K562 (cell line): ENCODE results near the gene AKNAD1. TPM values are rescaled to one million over a fixed set of nuclear protein-coding genes. Genes with fewer than 3 reads are reported as not detected.

Experiments used
- ATAC-seq: fragments of 200-7000 bp; cut with Tn5 transposase; 3 replicates; pipeline ENCODE4 v1.9.1; 2020; ENCODE audit warnings: moderate library complexity
- BruUV-seq: library from RNA; stranded (reverse); fragments of 400-500 nt; replicated peaks from 2 replicates; lab custom pipeline; 2021; lab: Mats Ljungman, UMichigan
- CTCF ChIA-PET: fragments of 300-600 bp; formaldehyde crosslinking; extraction: SDS; loops from one replicate; lab custom pipeline; 2021; ENCODE audit warnings: low intra/inter-chr PET ratio; lab: Yijun Ruan, JAX
- POLR2A ChIA-PET: fragments of 300-600, 350-650 bp; sonication (Branson Sonifier 250); formaldehyde crosslinking; extraction: SDS; loops from one replicate; lab custom pipeline; 2021; ENCODE audit warnings: antibody characterized with exemption, inconsistent platforms; lab: Yijun Ruan, JAX
- DNase-seq, 4 experiments: peaks; one replicate each; pipeline versions ENCODE4 v3.0.0 to v3.0.0-alpha.2; 2011 to 2018; ENCODE audit warnings: low spot score in 3 of 4, mixed read lengths in 3 of 4; ENCODE audit errors: extremely low read depth in 1 of 4
- FAIRE-seq: peaks from 2 replicates; lab custom pipeline; 2011; peaks lifted over from hg19 to GRCh38; lab: Jason Lieb, UNC
- H2AFZ ChIP-seq: 2 replicates; pipeline ENCODE4 v1.6.0; 2011; ENCODE audit warnings: low read depth, low read length, control low read depth, inconsistent platforms
- H3K27ac ChIP-seq: fragments of 200-600 bp; 3 replicates; pipeline ENCODE4 v1.8.0; 2011; ENCODE audit warnings: low read depth, mild to moderate bottlenecking, control low read depth, inconsistent platforms, low read length, moderate library complexity, mixed read lengths; ENCODE audit errors: extremely low read depth
- H3K27me3 ChIP-seq, 2 experiments: fragments of 300-600 bp in 1 of 2; 2 replicates in 1 of 2; 3 replicates in 1 of 2; pipeline versions ENCODE4 v1.6.0 to v1.8.0; 2011; ENCODE audit warnings: inconsistent platforms in 2 of 2, low read length in 2 of 2, mild to moderate bottlenecking in 1 of 2, mixed read lengths in 1 of 2, moderate library complexity in 1 of 2; ENCODE audit not compliant: control insufficient read depth in 2 of 2, insufficient read depth in 2 of 2
- H3K36me3 ChIP-seq: fragments of 300-600 bp; 3 replicates; pipeline ENCODE4 v1.8.0; 2011; ENCODE audit warnings: mild to moderate bottlenecking, low read length, inconsistent platforms; ENCODE audit not compliant: control insufficient read depth, insufficient read depth
- H3K4me1 ChIP-seq, 2 experiments: fragments of 200-600 bp in 1 of 2; replicated peaks in 1 of 2; 2 replicates in 1 of 2; 3 replicates in 1 of 2; pipeline versions ENCODE4 v1.5.1 to v1.8.0; 2011; ENCODE audit warnings: inconsistent platforms in 2 of 2, low read length in 2 of 2, mild to moderate bottlenecking in 1 of 2, mixed read lengths in 1 of 2, moderate library complexity in 1 of 2; ENCODE audit not compliant: control insufficient read depth in 2 of 2, insufficient read depth in 2 of 2
- H3K4me2 ChIP-seq: 2 replicates; pipeline ENCODE4 v1.6.1; 2011; ENCODE audit warnings: low read length, control low read depth, inconsistent platforms, mixed read lengths; ENCODE audit not compliant: insufficient read depth
- H3K4me3 ChIP-seq: fragments of 200-600 bp; sonication (generic), shearing (Covaris generic); 2 replicates; pipeline ENCODE4 v1.5.1; 2016; ENCODE audit warnings: control low read depth, inconsistent platforms
- H3K79me2 ChIP-seq: fragments of 200-600 bp; 3 replicates; pipeline ENCODE4 v1.8.0; 2011; ENCODE audit warnings: low read length, inconsistent platforms; ENCODE audit not compliant: control insufficient read depth, insufficient read depth
- H3K9ac ChIP-seq, 2 experiments: 2 replicates each; pipeline versions ENCODE4 v1.6.0 to v1.6.1; 2011; ENCODE audit warnings: low read depth in 2 of 2, low read length in 2 of 2, control low read depth in 1 of 2, inconsistent platforms in 1 of 2, mild to moderate bottlenecking in 1 of 2, mixed read lengths in 1 of 2; ENCODE audit not compliant: insufficient read depth in 1 of 2
- H3K9me1 ChIP-seq: one replicate; pipeline ENCODE4 v1.6.0; 2011; ENCODE audit warnings: inconsistent platforms, mild to moderate bottlenecking, low read length, moderate library complexity; ENCODE audit not compliant: control insufficient read depth, insufficient read depth
- H3K9me3 ChIP-seq: replicated peaks from 2 replicates; pipeline ENCODE4 v1.5.1; 2011; ENCODE audit warnings: low read depth, low read length, inconsistent platforms; ENCODE audit not compliant: control insufficient read depth, insufficient read depth
- H4K20me1 ChIP-seq: replicated peaks from 2 replicates; pipeline ENCODE4 v1.6.1; 2011; ENCODE audit warnings: low read length, inconsistent platforms, mixed read lengths; ENCODE audit not compliant: control insufficient read depth, insufficient read depth
- ELK1 ChIP-seq: sonication (generic); formaldehyde crosslinking; IDR thresholded peaks from 2 replicates; pipeline ENCODE4 v1.8.1; 2022; ENCODE audit warnings: missing genetic modification reagents
- TAF1 ChIP-seq: IDR thresholded peaks from 2 replicates; pipeline ENCODE4 v1.6.1; 2011; ENCODE audit warnings: mild to moderate bottlenecking, low read length, moderate library complexity; ENCODE audit not compliant: insufficient read depth, control insufficient read depth, severe bottlenecking; ENCODE audit errors: extremely low read depth
- TAF7 ChIP-seq: fragments of 450-650 bp; IDR thresholded peaks from 2 replicates; pipeline ENCODE4 v1.6.1; 2016; ENCODE audit warnings: missing genetic modification characterization, missing compliant biosample characterization
- ZFP1 ChIP-seq: fragments of 450-650 bp; formaldehyde crosslinking; IDR thresholded peaks from 2 replicates; pipeline ENCODE4 v1.4.0; 2020; ENCODE audit warnings: mild to moderate bottlenecking, mixed read lengths
- WGBS: fragments of 100-300 bp; shearing (Covaris generic); methylation state at CpG from one replicate; pipeline ENCODE4 v1.1.6; 2016; ENCODE audit warnings: low coverage, mixed read lengths; ENCODE audit not compliant: insufficient coverage; ENCODE audit errors: missing lambda C conversion rate; 5-methylcytosine and 5-hydroxymethylcytosine counted together
- in situ Hi-C: fragments of 300-500 bp; cut with MboI; formaldehyde crosslinking; loops from 4 replicates; pipeline ENCODE4 v1.15.0; 2018; ENCODE audit warnings: inconsistent platforms, mixed read lengths
- intact Hi-C: fragments of 100-400 bp; cut with micrococcal nuclease; formaldehyde crosslinking; loops from 2 replicates; pipeline ENCODE4 v1.14.2; 2022
- polyA plus RNA-seq, 8 experiments: library from polyadenylated mRNA; depleted of rRNA in 4 of 8; stranded (reverse) in 5 of 8; unstranded in 3 of 8; fragments of >200 nt; fragmentation: Nextera tagmentation in 2 of 8; fragmentation: Illumina TruSeq in 1 of 8; extraction: Ambion mirVana in 2 of 8; extraction: Trizol in 1 of 8; gene quantifications; 2 replicates each; pipeline versions ENCODE4 v1.2.1 to v1.2.3, GENCODE V29; 2011 to 2014; ENCODE audit warnings: inconsistent platforms in 1 of 8, missing spikeins in 1 of 8
- total RNA-seq, 7 experiments: library from RNA; depleted of rRNA in 6 of 7; stranded (reverse); fragments of >200 nt in 6 of 7; fragmentation: Illumina TruSeq in 2 of 7; extraction: Trizol in 2 of 7; gene quantifications; 2 replicates each; pipeline versions ENCODE4 v1.2.1 to v1.2.3, GENCODE V29; 2011 to 2021; ENCODE audit warnings: low replicate concordance in 1 of 7

Gene AKNAD1
- total and polyA plus RNA-seq, 9 of the 15 experiments (the other 6 are each of a cell fraction or from before 2014, with no cell fraction given): 0.13 to 0.30 TPM; not detected in 7

- no peak for ATAC-seq
Measured at GRCh38 chr1:108852221-108852975, 4.5 kb downstream of the AKNAD1 start.

More at GRCh38 chr1:108852221-108852975, 4.5 kb downstream of the AKNAD1 start:
- intact Hi-C loops (no loop called here), in situ Hi-C loops (no loop called here)
- Histone ChIP-seq H3K9me3 (no peaks in the 10 kb centered on the region), H2AFZ (no peak overlapping the region), H3K4me2 (no peak overlapping the region), H3K4me1 (no peaks in the 10 kb centered on the region), H3K27me3 (peaks cover 11 to 16% of the 10 kb centered on the region in 2 experiments; a peak in 3 of 5 replicates), H3K27ac (no peak overlapping the region), H3K9me1 (no peaks in the 10 kb centered on the region), H3K9ac (no peak overlapping the region), H3K4me3 (no peak overlapping the region), H4K20me1 (no peaks in the 10 kb centered on the region), H3K36me3 (no peaks in the 10 kb centered on the region), H3K79me2 (no peaks in the 10 kb centered on the region)
- ChIA-PET POLR2A (interaction anchor here (1.2 kb wide), 1 partner anchor 13 kb away, joined by 5 read pairs; no protein-coding TSS in a partner anchor), CTCF (no interaction called here)
- no TSS peak for BruUV-seq
- WGBS: 30% methylated on average over 7 of the region's 7 CpGs
- TF ChIP-seq TAF7 (tag) (no peak), ELK1 (no peak), TAF1 (no peak), ZFP1 (CRISPR knock-in tag) (no peak)
- FAIRE-seq (no peak), DNase-seq (no peak)
